ENCODE data around the gene CENPK.
"Not testable (repeated sequence)": the region's sequence is repeated elsewhere in the genome, so short reads cannot be mapped to it uniquely, and the experiment has no call there.

CENPK gene

GRCh38 chr5:65562731-65563701 lies at the start of gene CENPK, which contains the start of gene PPWD1:
Gene CENPK, minus strand, starts transcription at chr5:65563168. Its CDS starts 8,261 bp downstream, at chr5:65554907.
Gene PPWD1, plus strand, starts transcription at chr5:65563296. Its CDS starts 15 bp downstream, at chr5:65563311.
- peak; percentile 90 to 94 (median 94) for DNase-seq

- no peak for DNase-seq
Observed at GRCh38 chr5:65612298-65612907, 49.4 kb upstream of the CENPK start.

- DNase-seq = no peak
Observed at GRCh38 chr5:65611524-65611923, 48.6 kb upstream of the CENPK start.

GRCh38 chr5:65601761-65602160 lies 38.8 kb upstream of the CENPK start:
- DNase-seq = not testable (repeated sequence)

GRCh38 chr5:65588694-65589093 lies 25.7 kb upstream of the CENPK start:
- DNase-seq = no peak

GRCh38 chr5:65577141-65577540 lies 14.2 kb upstream of the CENPK start:
- DNase-seq = no peak

- no peak for DNase-seq
Observed at GRCh38 chr5:65570598-65571226, 7.7 kb upstream of the CENPK start.

GRCh38 chr5:65566505-65566904 lies 3.5 kb upstream of the CENPK start:
- DNase-seq = no peak

- DNase-seq = peak in 1 of 6 experiments; percentile 22
Observed at GRCh38 chr5:65563777-65564176, 809 bp upstream of the CENPK start.

- DNase-seq = no peak
Observed at GRCh38 chr5:65556718-65557117, 6.2 kb downstream of the CENPK start.

GRCh38 chr5:65556181-65556580 lies 6.8 kb downstream of the CENPK start:
- no peak for DNase-seq

GRCh38 chr5:65555287-65555686 lies 7.7 kb downstream of the CENPK start:
- DNase-seq = no peak

GRCh38 chr5:65553941-65554340 lies 9.0 kb downstream of the CENPK start:
- no peak for DNase-seq

GRCh38 chr5:65548281-65548680 lies 14.7 kb downstream of the CENPK start:
- DNase-seq = no peak

GRCh38 chr5:65546141-65546540 lies 16.8 kb downstream of the CENPK start:
- DNase-seq = no peak

GRCh38 chr5:65544473-65544872 lies 18.5 kb downstream of the CENPK start:
- no peak for DNase-seq

GRCh38 chr5:65539827-65540226 lies 23.1 kb downstream of the CENPK start:
- DNase-seq = no peak

GRCh38 chr5:65535529-65535987 lies 27.4 kb downstream of the CENPK start:
- no peak for DNase-seq

- DNase-seq = no peak
Observed at GRCh38 chr5:65530904-65531303, 32.1 kb downstream of the CENPK start.

GRCh38 chr5:65525726-65526125 lies 37.2 kb downstream of the CENPK start:
- no peak for DNase-seq

GRCh38 chr5:65512170-65512937 lies 50.6 kb downstream of the CENPK start:
- no peak for DNase-seq

- DNase-seq = no peak
Observed at GRCh38 chr5:65508978-65509377, 54.0 kb downstream of the CENPK start.

- no peak for DNase-seq
Observed at GRCh38 chr5:65506961-65507360, 56.0 kb downstream of the CENPK start.
